Measurements from ENCODE around the gene LRBA. TPM values are rescaled to one million over a fixed set of nuclear protein-coding genes. Genes with fewer than 3 reads are reported as not detected.

LRBA gene
- polyA plus RNA-seq, 2 of the 4 experiments (the other 2 are of a cell fraction): 10.7 to 25.1 TPM

GRCh38 chr4:150315175-150315574, 699.9 kb downstream of the LRBA start:
- DNase-seq (ENCODE audit: low read depth in 1 of 2, low spot score in 1 of 2): no peak
- no peak for ATAC-seq
- POLR2A ChIA-PET: no interaction called here
- Histone ChIP-seq H3K4me2 (no peak overlapping the region), H3K4me1 (no peaks in the 10 kb centered on the region), H3K4me3 (no peak overlapping the region), H3K9me3 (no peaks in the 10 kb centered on the region), H3K27ac (no peak overlapping the region)
- CTCF ChIA-PET: no interaction called here
- 88% methylated on average over 8 of the region's 8 CpGs for WGBS (ENCODE audit: missing lambda C conversion rate)
- no peak for FAIRE-seq
- TF ChIP-seq NR3C1 (IDR thresholded peaks at IDR 0.05): no peak
- no peak for TF ChIP-seq HOXA7 (CRISPR knock-in tag; IDR thresholded peaks at IDR 0.05)
- no peak for TF ChIP-seq ELK1 (IDR thresholded peaks at IDR 0.05; ENCODE audit: low read depth, low read length)
- TF ChIP-seq, protein P1, sequence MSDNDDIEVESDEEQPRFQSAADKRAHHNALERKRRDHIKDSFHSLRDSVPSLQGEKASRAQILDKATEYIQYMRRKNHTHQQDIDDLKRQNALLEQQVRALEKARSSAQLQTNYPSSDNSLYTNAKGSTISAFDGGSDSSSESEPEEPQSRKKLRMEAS (IDR thresholded peaks at IDR 0.05): no peak
- no peak for TF ChIP-seq REST (IDR thresholded peaks at IDR 0.05)
- TF ChIP-seq CHD4 (IDR thresholded peaks at IDR 0.05; ENCODE audit: borderline replicate concordance): no peak
- TF ChIP-seq FOXS1 (CRISPR knock-in tag; IDR thresholded peaks at IDR 0.05): no peak
- TF ChIP-seq CHD2 (IDR thresholded peaks at IDR 0.05; ENCODE audit: low read length, partially characterized antibody): no peak
- no peak for TF ChIP-seq MAZ (IDR thresholded peaks at IDR 0.05; ENCODE audit: borderline replicate concordance, low read depth, low read length)
- TF ChIP-seq SREBF2 (IDR thresholded peaks at IDR 0.05): no peak

- ChIA-PET POLR2A (no interaction called here), CTCF (no interaction called here)
These were observed 701.1 kb downstream of the LRBA start for GRCh38 chr4:150314031-150314430.

More at GRCh38 chr4:150314031-150314430, 701.1 kb downstream of the LRBA start:
- FAIRE-seq (no peak), DNase-seq (ENCODE audit: low read depth in 1 of 2, low spot score in 1 of 2) (no peak), ATAC-seq (no peak)
- H3K9me3 ChIP-seq: no peaks in the 10 kb centered on the region
- H3K4me2 ChIP-seq: no peak overlapping the region
- no peaks in the 10 kb centered on the region for H3K4me1 ChIP-seq
- 90% methylated on average over 1 of the region's 1 CpG for WGBS (ENCODE audit: missing lambda C conversion rate)
- TF ChIP-seq, protein P2, sequence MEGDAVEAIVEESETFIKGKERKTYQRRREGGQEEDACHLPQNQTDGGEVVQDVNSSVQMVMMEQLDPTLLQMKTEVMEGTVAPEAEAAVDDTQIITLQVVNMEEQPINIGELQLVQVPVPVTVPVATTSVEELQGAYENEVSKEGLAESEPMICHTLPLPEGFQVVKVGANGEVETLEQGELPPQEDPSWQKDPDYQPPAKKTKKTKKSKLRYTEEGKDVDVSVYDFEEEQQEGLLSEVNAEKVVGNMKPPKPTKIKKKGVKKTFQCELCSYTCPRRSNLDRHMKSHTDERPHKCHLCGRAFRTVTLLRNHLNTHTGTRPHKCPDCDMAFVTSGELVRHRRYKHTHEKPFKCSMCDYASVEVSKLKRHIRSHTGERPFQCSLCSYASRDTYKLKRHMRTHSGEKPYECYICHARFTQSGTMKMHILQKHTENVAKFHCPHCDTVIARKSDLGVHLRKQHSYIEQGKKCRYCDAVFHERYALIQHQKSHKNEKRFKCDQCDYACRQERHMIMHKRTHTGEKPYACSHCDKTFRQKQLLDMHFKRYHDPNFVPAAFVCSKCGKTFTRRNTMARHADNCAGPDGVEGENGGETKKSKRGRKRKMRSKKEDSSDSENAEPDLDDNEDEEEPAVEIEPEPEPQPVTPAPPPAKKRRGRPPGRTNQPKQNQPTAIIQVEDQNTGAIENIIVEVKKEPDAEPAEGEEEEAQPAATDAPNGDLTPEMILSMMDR (IDR thresholded peaks at IDR 0.05): no peak
- TF ChIP-seq, protein P3, sequence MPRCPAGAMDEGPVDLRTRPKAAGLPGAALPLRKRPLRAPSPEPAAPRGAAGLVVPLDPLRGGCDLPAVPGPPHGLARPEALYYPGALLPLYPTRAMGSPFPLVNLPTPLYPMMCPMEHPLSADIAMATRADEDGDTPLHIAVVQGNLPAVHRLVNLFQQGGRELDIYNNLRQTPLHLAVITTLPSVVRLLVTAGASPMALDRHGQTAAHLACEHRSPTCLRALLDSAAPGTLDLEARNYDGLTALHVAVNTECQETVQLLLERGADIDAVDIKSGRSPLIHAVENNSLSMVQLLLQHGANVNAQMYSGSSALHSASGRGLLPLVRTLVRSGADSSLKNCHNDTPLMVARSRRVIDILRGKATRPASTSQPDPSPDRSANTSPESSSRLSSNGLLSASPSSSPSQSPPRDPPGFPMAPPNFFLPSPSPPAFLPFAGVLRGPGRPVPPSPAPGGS (IDR thresholded peaks at IDR 0.05): no peak
- H3K27ac ChIP-seq: no peak overlapping the region
- H3K4me3 ChIP-seq: no peak overlapping the region

Measured in A549 (cell line).